Measurements from ENCODE around the gene MYH7B. TPM values are rescaled to one million over a fixed set of nuclear protein-coding genes. Genes with fewer than 3 reads are reported as not detected.

The MYH7B gene
- total and polyA plus RNA-seq, 4 donors, result 0.21 to 0.89 (median 0.59) TPM

GRCh38 chr20:34921436-34921835 lies 34.2 kb upstream of the MYH7B start:
- no peak for ATAC-seq (ENCODE audit: insufficient read depth, low FRiP score)
- Histone ChIP-seq H3K4me3 (no peak overlapping the region), H3K4me1 (ENCODE audit: control insufficient read depth in 5 of 5, insufficient read depth in 5 of 5, low read length in 5 of 5) (peaks cover 0 to 7% (median 0%) of the 10 kb centered on the region in 5 donors), H3K27me3 (ENCODE audit: control insufficient read depth in 3 of 3, insufficient read depth in 3 of 3, low read length in 2 of 3) (no peaks in the 10 kb centered on the region), H3K27ac (ENCODE audit: low read depth in 1 of 2, low read length in 1 of 2) (peak overlapping the region in 1 of 2 donors; percentile 16), H3K9me3 (ENCODE audit: control insufficient read depth in 4 of 4, insufficient read depth in 3 of 4, low read length in 3 of 4) (no peaks in the 10 kb centered on the region), H3K36me3 (ENCODE audit: control insufficient read depth in 4 of 4, insufficient read depth in 4 of 4, low read length in 4 of 4) (peaks cover 6 to 41% (median 30%) of the 10 kb centered on the region in 4 donors), H3K9ac (ENCODE audit: insufficient read depth in 1 of 2, low read length in 2 of 2) (no peak overlapping the region)
- TF ChIP-seq, protein P1, sequence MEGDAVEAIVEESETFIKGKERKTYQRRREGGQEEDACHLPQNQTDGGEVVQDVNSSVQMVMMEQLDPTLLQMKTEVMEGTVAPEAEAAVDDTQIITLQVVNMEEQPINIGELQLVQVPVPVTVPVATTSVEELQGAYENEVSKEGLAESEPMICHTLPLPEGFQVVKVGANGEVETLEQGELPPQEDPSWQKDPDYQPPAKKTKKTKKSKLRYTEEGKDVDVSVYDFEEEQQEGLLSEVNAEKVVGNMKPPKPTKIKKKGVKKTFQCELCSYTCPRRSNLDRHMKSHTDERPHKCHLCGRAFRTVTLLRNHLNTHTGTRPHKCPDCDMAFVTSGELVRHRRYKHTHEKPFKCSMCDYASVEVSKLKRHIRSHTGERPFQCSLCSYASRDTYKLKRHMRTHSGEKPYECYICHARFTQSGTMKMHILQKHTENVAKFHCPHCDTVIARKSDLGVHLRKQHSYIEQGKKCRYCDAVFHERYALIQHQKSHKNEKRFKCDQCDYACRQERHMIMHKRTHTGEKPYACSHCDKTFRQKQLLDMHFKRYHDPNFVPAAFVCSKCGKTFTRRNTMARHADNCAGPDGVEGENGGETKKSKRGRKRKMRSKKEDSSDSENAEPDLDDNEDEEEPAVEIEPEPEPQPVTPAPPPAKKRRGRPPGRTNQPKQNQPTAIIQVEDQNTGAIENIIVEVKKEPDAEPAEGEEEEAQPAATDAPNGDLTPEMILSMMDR (IDR thresholded peaks at IDR 0.05; ENCODE audit: control extremely low read depth, extremely low read depth), result no peak
- DNase-seq, result no peak
- WGBS, 2 donors, result 74 to 84% methylated on average over 3 of the region's 3 CpGs

DNA sequence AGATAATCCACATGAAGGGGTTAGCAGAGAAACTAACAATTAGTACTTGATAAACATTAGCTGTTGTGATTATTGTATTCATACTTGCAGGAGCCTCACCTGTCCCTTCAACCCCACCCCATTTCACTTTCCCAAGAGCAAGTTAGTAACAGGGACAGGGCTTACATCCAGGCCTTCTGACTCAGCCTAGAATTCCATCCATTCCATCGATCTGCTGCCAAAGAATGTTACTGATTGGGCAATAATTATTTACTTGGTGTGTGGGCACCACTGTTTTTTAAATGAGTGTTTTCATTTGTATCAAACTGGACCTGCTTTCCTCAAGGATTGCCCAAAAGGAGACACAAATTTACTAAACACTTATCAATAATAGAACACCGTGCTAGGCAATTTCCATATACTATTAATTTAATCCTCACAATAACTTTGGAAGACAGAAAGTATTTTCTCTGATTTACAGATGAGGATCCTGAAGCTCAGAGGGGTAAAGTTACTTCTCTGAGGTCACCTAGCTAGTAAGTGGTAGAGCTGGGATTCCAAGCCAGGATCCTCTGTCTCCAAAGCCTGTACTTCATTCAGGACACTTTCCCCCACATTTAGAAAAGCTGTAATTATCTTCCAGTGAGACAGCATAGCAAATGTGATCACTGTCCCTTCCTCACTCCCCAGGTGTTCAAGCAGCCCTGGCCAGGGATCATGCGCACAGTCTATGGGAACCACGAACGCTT lies 32.9 kb upstream of the MYH7B start:
- Histone ChIP-seq H3K27me3 (ENCODE audit: control insufficient read depth in 3 of 3, insufficient read depth in 3 of 3, low read length in 2 of 3) (no peaks in the 10 kb centered on the region), H3K9ac (ENCODE audit: insufficient read depth in 1 of 2, low read length in 2 of 2) (no peak overlapping the region), H3K27ac (ENCODE audit: low read depth in 1 of 2, low read length in 1 of 2) (peak overlapping the region; percentile 58 to 76), H3K4me3 (no peak overlapping the region), H3K4me1 (ENCODE audit: control insufficient read depth in 5 of 5, insufficient read depth in 5 of 5, low read length in 5 of 5) (peaks cover 0 to 7% (median 0%) of the 10 kb centered on the region in 5 donors), H3K36me3 (ENCODE audit: control insufficient read depth in 4 of 4, insufficient read depth in 4 of 4, low read length in 4 of 4) (peaks cover 8 to 49% (median 39%) of the 10 kb centered on the region in 4 donors), H3K9me3 (ENCODE audit: control insufficient read depth in 4 of 4, insufficient read depth in 3 of 4, low read length in 3 of 4) (no peaks in the 10 kb centered on the region)
- TF ChIP-seq, protein P1 (IDR thresholded peaks at IDR 0.05; ENCODE audit: control extremely low read depth, extremely low read depth), result no peak
- 83 to 95% methylated on average over 5 of the region's 5 CpGs for WGBS, 2 donors
- no peak for ATAC-seq (ENCODE audit: insufficient read depth, low FRiP score)
- peak in 2 of 3 donors; percentile 59 to 62 for DNase-seq

DNA sequence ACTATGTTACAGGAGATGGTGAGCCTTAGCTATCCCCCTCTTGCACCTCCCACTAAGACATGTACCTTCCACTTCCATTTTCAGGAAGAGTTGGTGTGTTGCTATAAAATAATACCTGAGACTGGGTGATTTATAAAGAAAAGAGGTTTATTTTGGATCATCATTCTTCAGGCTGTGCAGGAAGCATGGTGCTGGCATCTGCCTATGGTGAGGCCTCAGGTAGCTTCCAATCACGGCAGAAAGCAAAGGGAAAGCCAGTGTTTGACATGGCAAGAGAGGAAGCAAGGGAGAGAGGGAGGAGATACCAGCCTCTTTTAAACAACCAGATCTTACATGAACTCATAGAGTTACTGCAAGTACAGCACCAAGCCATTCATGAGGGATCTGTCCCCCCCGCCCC lies 32.3 kb upstream of the MYH7B start:
- TF ChIP-seq, protein P1 (IDR thresholded peaks at IDR 0.05; ENCODE audit: control extremely low read depth, extremely low read depth), result no peak
- no peak for DNase-seq
- Histone ChIP-seq H3K4me1 (ENCODE audit: control insufficient read depth in 5 of 5, insufficient read depth in 5 of 5, low read length in 5 of 5) (peaks cover 0 to 7% (median 0%) of the 10 kb centered on the region in 5 donors), H3K27ac (ENCODE audit: low read depth in 1 of 2, low read length in 1 of 2) (peak overlapping the region in 1 of 2 donors; percentile 58), H3K36me3 (ENCODE audit: control insufficient read depth in 4 of 4, insufficient read depth in 4 of 4, low read length in 4 of 4) (peaks cover 12 to 55% (median 41%) of the 10 kb centered on the region in 4 donors), H3K4me3 (no peak overlapping the region), H3K9me3 (ENCODE audit: control insufficient read depth in 4 of 4, insufficient read depth in 3 of 4, low read length in 3 of 4) (no peaks in the 10 kb centered on the region), H3K9ac (ENCODE audit: insufficient read depth in 1 of 2, low read length in 2 of 2) (no peak overlapping the region), H3K27me3 (ENCODE audit: control insufficient read depth in 3 of 3, insufficient read depth in 3 of 3, low read length in 2 of 3) (no peaks in the 10 kb centered on the region)
- WGBS, 2 donors, result 95 to 99% methylated on average over 2 of the region's 2 CpGs
- ATAC-seq (ENCODE audit: insufficient read depth, low FRiP score), result no peak
